ENCODE results near the gene BUD23. TPM values are rescaled to one million over a fixed set of nuclear protein-coding genes. Genes with fewer than 3 reads are reported as not detected.

BUD23 gene
- total and polyA plus RNA-seq, 9 of the 15 experiments (the other 6 are each of a cell fraction or from before 2014, with no cell fraction given) = 79.5 to 270 (median 150) TPM

DNA sequence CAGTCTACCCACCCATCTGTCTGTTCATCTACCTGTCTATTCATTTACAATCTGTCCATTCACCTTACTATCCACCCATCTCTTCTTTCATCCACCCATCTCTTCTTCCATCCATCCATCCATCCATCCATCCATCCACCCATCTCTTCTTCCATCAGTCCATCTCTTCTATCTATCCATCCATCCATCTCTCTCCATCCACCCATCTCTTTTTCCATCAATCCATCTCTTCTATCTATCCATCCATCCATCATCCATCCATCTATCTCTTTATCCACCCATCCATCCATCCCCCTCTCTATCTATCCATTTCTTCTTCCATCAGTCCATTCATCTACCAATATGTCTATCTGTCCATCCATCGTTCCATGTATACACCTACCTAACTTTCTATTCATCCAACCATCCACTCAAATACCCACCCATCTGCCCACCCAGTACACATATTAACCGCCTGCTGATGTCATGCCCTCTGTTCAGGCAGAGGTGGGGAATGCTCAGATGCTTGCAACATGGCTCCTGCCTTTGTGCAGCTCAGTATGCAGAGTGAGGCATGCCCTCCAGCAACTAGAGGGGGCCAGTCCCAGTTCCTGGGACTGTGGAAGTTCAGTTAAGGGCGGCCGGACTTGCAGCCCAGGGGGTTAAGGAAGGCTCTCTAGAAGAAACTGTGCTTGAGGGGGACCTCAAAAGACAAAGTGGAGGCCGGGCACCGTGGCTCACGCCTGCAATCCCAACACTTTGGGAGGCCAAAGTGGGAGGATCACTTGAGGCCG, 47.8 kb upstream of the BUD23 start (continued):
- peak; percentile 78; the same call in 1 of the 2 replicates for TF ChIP-seq YBX1 (IDR thresholded peaks at IDR 0.05)
- TF ChIP-seq OTX1 (CRISPR knock-in tag; IDR thresholded peaks at IDR 0.05) = 0 out of 2 replicates have a peak, but pooled peaks have one; percentile 23
- peak in 1 of 2 experiments; percentile 32; a peak in 1 of 4 replicates for TF ChIP-seq KDM1A (IDR thresholded peaks at IDR 0.05)
- no peak for TF ChIP-seq NCOA2 (IDR thresholded peaks at IDR 0.05; ENCODE audit: partially characterized antibody in 2 of 2)
- TF ChIP-seq TEAD4 (IDR thresholded peaks at IDR 0.05; ENCODE audit: low read length) = no peak
- TF ChIP-seq TEAD4 (CRISPR knock-in tag; IDR thresholded peaks at IDR 0.05; ENCODE audit: borderline replicate concordance) = no peak
- TF ChIP-seq ZNF79 (CRISPR knock-in tag; IDR thresholded peaks at IDR 0.05; ENCODE audit: low read depth) = no peak
- no peak for TF ChIP-seq KAT7 (CRISPR knock-in tag; IDR thresholded peaks at IDR 0.05; ENCODE audit: borderline replicate concordance)
- TF ChIP-seq, protein P1, sequence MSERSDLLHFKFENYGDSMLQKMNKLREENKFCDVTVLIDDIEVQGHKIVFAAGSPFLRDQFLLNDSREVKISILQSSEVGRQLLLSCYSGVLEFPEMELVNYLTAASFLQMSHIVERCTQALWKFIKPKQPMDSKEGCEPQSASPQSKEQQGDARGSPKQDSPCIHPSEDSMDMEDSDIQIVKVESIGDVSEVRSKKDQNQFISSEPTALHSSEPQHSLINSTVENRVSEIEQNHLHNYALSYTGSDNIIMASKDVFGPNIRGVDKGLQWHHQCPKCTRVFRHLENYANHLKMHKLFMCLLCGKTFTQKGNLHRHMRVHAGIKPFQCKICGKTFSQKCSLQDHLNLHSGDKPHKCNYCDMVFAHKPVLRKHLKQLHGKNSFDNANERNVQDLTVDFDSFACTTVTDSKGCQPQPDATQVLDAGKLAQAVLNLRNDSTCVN (CRISPR knock-in tag; IDR thresholded peaks at IDR 0.05) = 0 out of 2 replicates have a peak, but pooled peaks have one; percentile 55
- TF ChIP-seq, protein P2, sequence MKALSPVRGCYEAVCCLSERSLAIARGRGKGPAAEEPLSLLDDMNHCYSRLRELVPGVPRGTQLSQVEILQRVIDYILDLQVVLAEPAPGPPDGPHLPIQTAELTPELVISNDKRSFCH (CRISPR knock-in tag; IDR thresholded peaks at IDR 0.05) = no peak
- TF ChIP-seq, protein P2 (tag; IDR thresholded peaks at IDR 0.05) = no peak
- peak; percentile 15 for TF ChIP-seq ARHGAP35 (IDR thresholded peaks at IDR 0.05; ENCODE audit: partially characterized antibody)
- TF ChIP-seq, protein P3, sequence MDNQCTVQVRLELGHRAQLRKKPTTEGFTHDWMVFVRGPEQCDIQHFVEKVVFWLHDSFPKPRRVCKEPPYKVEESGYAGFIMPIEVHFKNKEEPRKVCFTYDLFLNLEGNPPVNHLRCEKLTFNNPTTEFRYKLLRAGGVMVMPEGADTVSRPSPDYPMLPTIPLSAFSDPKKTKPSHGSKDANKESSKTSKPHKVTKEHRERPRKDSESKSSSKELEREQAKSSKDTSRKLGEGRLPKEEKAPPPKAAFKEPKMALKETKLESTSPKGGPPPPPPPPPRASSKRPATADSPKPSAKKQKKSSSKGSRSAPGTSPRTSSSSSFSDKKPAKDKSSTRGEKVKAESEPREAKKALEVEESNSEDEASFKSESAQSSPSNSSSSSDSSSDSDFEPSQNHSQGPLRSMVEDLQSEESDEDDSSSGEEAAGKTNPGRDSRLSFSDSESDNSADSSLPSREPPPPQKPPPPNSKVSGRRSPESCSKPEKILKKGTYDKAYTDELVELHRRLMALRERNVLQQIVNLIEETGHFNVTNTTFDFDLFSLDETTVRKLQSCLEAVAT (IDR thresholded peaks at IDR 0.05) = 0 out of 4 replicates have a peak, but pooled peaks of 1 of the 2 experiments have one; percentile 40
- TF ChIP-seq POLR2AphosphoS2 (IDR thresholded peaks at IDR 0.05; ENCODE audit: low read length) = no peak
- TF ChIP-seq ZNF212 (CRISPR knock-in tag; IDR thresholded peaks at IDR 0.05) = no peak
- TF ChIP-seq TBP (optimal IDR thresholded peaks at IDR 0.05; ENCODE audit: low read depth, low read length) = no peak
- TF ChIP-seq SREBF2 (CRISPR knock-in tag; IDR thresholded peaks at IDR 0.05) = no peak
- no peak for TF ChIP-seq FOXM1 (IDR thresholded peaks at IDR 0.05; ENCODE audit: low read depth)
- no peak for TF ChIP-seq FOXM1 (CRISPR knock-in tag; IDR thresholded peaks at IDR 0.05; ENCODE audit: low read depth)
- TF ChIP-seq ZNF507 (tag; conservative IDR thresholded peaks at IDR 0.05) = no peak
- TF ChIP-seq BRCA1 (IDR thresholded peaks at IDR 0.05) = no peak
- no peak for TF ChIP-seq BRCA1 (CRISPR knock-in tag; IDR thresholded peaks at IDR 0.05)
- TF ChIP-seq, protein P4, sequence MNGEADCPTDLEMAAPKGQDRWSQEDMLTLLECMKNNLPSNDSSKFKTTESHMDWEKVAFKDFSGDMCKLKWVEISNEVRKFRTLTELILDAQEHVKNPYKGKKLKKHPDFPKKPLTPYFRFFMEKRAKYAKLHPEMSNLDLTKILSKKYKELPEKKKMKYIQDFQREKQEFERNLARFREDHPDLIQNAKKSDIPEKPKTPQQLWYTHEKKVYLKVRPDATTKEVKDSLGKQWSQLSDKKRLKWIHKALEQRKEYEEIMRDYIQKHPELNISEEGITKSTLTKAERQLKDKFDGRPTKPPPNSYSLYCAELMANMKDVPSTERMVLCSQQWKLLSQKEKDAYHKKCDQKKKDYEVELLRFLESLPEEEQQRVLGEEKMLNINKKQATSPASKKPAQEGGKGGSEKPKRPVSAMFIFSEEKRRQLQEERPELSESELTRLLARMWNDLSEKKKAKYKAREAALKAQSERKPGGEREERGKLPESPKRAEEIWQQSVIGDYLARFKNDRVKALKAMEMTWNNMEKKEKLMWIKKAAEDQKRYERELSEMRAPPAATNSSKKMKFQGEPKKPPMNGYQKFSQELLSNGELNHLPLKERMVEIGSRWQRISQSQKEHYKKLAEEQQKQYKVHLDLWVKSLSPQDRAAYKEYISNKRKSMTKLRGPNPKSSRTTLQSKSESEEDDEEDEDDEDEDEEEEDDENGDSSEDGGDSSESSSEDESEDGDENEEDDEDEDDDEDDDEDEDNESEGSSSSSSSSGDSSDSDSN (IDR thresholded peaks at IDR 0.05; ENCODE audit: borderline replicate concordance in 1 of 2, low read depth in 2 of 2, low read length in 2 of 2) = no peak
- no peak for TF ChIP-seq COPS2 (conservative IDR thresholded peaks at IDR 0.05)
